Neural cell (in vitro differentiated cells): Measurements from ENCODE around the gene ALOXE3. TPM values are rescaled to one million over a fixed set of nuclear protein-coding genes. Genes with fewer than 3 reads are reported as not detected.

Experiments used
- H2AFZ ChIP-seq: fragments of 200-600, 300-800 bp; sonication (generic), shearing (Covaris generic); 2 replicates; pipeline ENCODE4 v1.6.0; 2014; ENCODE audit warnings: low read depth, mild to moderate bottlenecking, antibody characterized with exemption, low read length, moderate library complexity
- H3F3A ChIP-seq: fragments of 200-600 bp; shearing (Covaris generic); 2 replicates; pipeline ENCODE4 v1.6.1; 2016; ENCODE audit warnings: mild to moderate bottlenecking, moderate library complexity, mixed read lengths, antibody characterized with exemption, low read length; ENCODE audit not compliant: insufficient read depth, poor library complexity, severe bottlenecking
- H3K27ac ChIP-seq: fragments of 200-600, 300-800 bp; sonication (generic), shearing (Covaris generic); 2 replicates; pipeline ENCODE4 v1.5.1; 2014; ENCODE audit warnings: mild to moderate bottlenecking, low read length, moderate library complexity
- H3K27me3 ChIP-seq: fragments of 300-800, 200-600 bp; sonication (generic), shearing (Covaris generic); 2 replicates; pipeline ENCODE4 v1.6.0; 2014; ENCODE audit warnings: mild to moderate bottlenecking, low read depth, low read length, moderate library complexity; ENCODE audit not compliant: insufficient read depth
- H3K36me3 ChIP-seq: fragments of 300-800, 200-600 bp; sonication (generic), shearing (Covaris generic); 2 replicates; pipeline ENCODE4 v1.5.1; 2014; ENCODE audit warnings: mild to moderate bottlenecking, antibody characterized with exemption, low read length, moderate library complexity; ENCODE audit not compliant: insufficient read depth
- H3K4me2 ChIP-seq: fragments of 300-800, 200-600 bp; sonication (generic), shearing (Covaris generic); 2 replicates; pipeline ENCODE4 v1.6.0; 2014; ENCODE audit warnings: mild to moderate bottlenecking, low read length
- H3K4me3 ChIP-seq: fragments of 300-800, 200-600 bp; sonication (generic), shearing (Covaris generic); 2 replicates; pipeline ENCODE4 v1.5.1; 2014; ENCODE audit warnings: mild to moderate bottlenecking, low read length, moderate library complexity
- H3K79me2 ChIP-seq: fragments of 200-600 bp; shearing (Covaris generic); replicated peaks from 2 replicates; pipeline ENCODE4 v1.6.0; 2014; ENCODE audit warnings: mild to moderate bottlenecking, low read length, moderate library complexity; ENCODE audit not compliant: insufficient read depth
- H3K9ac ChIP-seq: fragments of 300-800, 200-600 bp; sonication (generic), shearing (Covaris generic); 2 replicates; pipeline ENCODE4 v1.6.1; 2016; ENCODE audit warnings: mild to moderate bottlenecking, low read length, mixed read lengths
- H3K9me2 ChIP-seq: fragments of 200-600 bp; shearing (Covaris generic); 2 replicates; pipeline ENCODE4 v1.6.1; 2016; ENCODE audit warnings: mild to moderate bottlenecking, low read length, mixed read lengths; ENCODE audit not compliant: insufficient read depth
- H3K9me3 ChIP-seq: fragments of 200-600, 300-800 bp; sonication (generic), shearing (Covaris generic); 2 replicates; pipeline ENCODE4 v1.6.1; 2016; ENCODE audit warnings: mild to moderate bottlenecking, mixed run types, low read length, moderate library complexity, mixed read lengths
- H4K20me1 ChIP-seq: fragments of 200-600 bp; shearing (Covaris generic); 2 replicates; pipeline ENCODE4 v1.6.1; 2016; ENCODE audit warnings: mild to moderate bottlenecking, mixed run types; ENCODE audit not compliant: insufficient read depth
- EP300 ChIP-seq: fragments of 450-650 bp; conservative IDR thresholded peaks from 2 replicates; pipeline ENCODE4 v1.6.1; 2014; ENCODE audit warnings: antibody characterized with exemption, mild to moderate bottlenecking, moderate library complexity; ENCODE audit not compliant: poor library complexity, severe bottlenecking
- EZH2 ChIP-seq: fragments of 200-600, 300-800 bp; shearing (Covaris generic), sonication (generic); IDR thresholded peaks from 2 replicates; pipeline ENCODE4 v1.6.1; 2014; ENCODE audit warnings: antibody characterized with exemption, low read length, borderline replicate concordance, mild to moderate bottlenecking; ENCODE audit not compliant: insufficient read depth, poor library complexity, severe bottlenecking
- MXI1 ChIP-seq: fragments of 450-650 bp; conservative IDR thresholded peaks from 2 replicates; pipeline ENCODE4 v1.6.1; 2014; ENCODE audit warnings: antibody characterized with exemption, mild to moderate bottlenecking; ENCODE audit not compliant: poor library complexity, severe bottlenecking
- POLR2AphosphoS5 ChIP-seq: IDR thresholded peaks from 2 replicates; pipeline ENCODE4 v1.6.1; 2012
- RAD21 ChIP-seq: fragments of 450-650 bp; conservative IDR thresholded peaks from 2 replicates; pipeline ENCODE4 v1.6.1; 2014; ENCODE audit warnings: antibody characterized with exemption, mild to moderate bottlenecking, moderate library complexity
- REST ChIP-seq: IDR thresholded peaks from 2 replicates; pipeline ENCODE4 v1.6.1; 2012; ENCODE audit warnings: borderline replicate concordance
- SMC3 ChIP-seq: fragments of 450-650 bp; conservative IDR thresholded peaks from 2 replicates; pipeline ENCODE4 v1.6.1; 2014; ENCODE audit warnings: antibody characterized with exemption, mild to moderate bottlenecking, moderate library complexity; ENCODE audit not compliant: poor library complexity
- TAF1 ChIP-seq: IDR thresholded peaks from 2 replicates; pipeline ENCODE4 v1.6.1; 2012; ENCODE audit warnings: low read depth
- polyA plus RNA-seq: library from polyadenylated mRNA; depleted of rRNA; stranded (reverse); fragments of >200 nt; gene quantifications from 2 replicates; pipeline ENCODE4 v1.2.3, GENCODE V29; 2014
- TF ChIP-seq, protein P1 (sequence below): fragments of 450-650 bp; IDR thresholded peaks from 2 replicates; pipeline ENCODE4 v1.5.1; 2014; ENCODE audit warnings: antibody characterized with exemption, mild to moderate bottlenecking, moderate library complexity; ENCODE audit not compliant: poor library complexity, severe bottlenecking

The ALOXE3 gene
- polyA plus RNA-seq, 1 donor from 2014 or later, result 0.77 TPM

- Histone ChIP-seq H4K20me1 (no peaks in the 10 kb centered on the region), H3K4me2 (peak overlapping the region; percentile 77), H3K36me3 (no peaks in the 10 kb centered on the region), H3K9me2 (no peaks in the 10 kb centered on the region), H3K27me3 (peaks cover 49% of the 10 kb centered on the region), H3K9ac (peak overlapping the region; percentile 80), H3K4me3 (peak overlapping the region; percentile 88), H3K9me3 (no peaks in the 10 kb centered on the region), H3F3A (peaks cover 1% of the 10 kb centered on the region), H2AFZ (peak overlapping the region; percentile 69), H3K79me2 (no peaks in the 10 kb centered on the region), H3K27ac (peak overlapping the region; percentile 70)
- no peak for TF ChIP-seq RAD21
- no peak for TF ChIP-seq EZH2
- TF ChIP-seq TAF1, result no peak
- TF ChIP-seq EP300, result no peak
- no peak for TF ChIP-seq SMC3
- no peak for TF ChIP-seq POLR2AphosphoS5
- TF ChIP-seq REST, result no peak
- no peak for TF ChIP-seq MXI1
- TF ChIP-seq, protein P1, sequence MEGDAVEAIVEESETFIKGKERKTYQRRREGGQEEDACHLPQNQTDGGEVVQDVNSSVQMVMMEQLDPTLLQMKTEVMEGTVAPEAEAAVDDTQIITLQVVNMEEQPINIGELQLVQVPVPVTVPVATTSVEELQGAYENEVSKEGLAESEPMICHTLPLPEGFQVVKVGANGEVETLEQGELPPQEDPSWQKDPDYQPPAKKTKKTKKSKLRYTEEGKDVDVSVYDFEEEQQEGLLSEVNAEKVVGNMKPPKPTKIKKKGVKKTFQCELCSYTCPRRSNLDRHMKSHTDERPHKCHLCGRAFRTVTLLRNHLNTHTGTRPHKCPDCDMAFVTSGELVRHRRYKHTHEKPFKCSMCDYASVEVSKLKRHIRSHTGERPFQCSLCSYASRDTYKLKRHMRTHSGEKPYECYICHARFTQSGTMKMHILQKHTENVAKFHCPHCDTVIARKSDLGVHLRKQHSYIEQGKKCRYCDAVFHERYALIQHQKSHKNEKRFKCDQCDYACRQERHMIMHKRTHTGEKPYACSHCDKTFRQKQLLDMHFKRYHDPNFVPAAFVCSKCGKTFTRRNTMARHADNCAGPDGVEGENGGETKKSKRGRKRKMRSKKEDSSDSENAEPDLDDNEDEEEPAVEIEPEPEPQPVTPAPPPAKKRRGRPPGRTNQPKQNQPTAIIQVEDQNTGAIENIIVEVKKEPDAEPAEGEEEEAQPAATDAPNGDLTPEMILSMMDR, result no peak
These were observed 7.7 kb upstream of the ALOXE3 start for GRCh38 chr17:8125947-8126490.

DNA sequence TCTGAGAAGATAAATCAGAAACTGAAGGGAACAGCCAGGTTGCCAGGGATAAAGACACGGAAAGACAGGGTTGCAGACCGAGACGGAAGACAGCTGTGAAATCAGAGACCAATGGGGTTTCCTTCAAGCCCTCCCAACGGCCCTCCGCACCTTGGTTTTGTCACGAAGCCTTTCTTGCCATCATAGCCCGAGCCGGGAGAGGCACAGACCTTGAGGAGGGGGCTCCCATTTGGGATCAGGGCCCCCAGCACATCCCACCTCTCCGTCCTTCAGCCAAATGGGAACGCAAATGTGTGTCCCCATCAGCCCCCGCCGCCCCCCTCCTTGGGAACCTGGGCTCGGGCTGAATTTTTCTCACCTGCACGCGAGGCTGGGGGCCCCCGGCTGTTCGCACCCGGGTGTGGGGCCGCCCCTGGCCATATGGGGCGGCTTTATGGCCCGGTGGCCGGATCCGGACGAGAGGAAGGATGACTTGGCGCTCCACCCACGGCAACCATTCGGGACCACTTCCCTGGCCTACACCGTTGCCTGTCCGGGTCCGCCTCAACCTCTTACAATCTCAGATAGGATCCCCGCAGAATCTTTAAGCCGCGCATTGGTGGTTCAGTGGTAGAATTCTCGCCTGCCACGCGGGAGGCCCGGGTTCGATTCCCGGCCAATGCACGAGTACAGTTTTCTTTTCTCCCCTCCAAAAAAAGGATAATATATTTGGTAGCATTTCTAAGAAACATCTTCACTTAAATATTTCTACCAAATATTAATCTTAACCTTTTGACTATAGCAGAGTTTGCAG, 7.0 kb upstream of the ALOXE3 start:
- Histone ChIP-seq H3K9ac (peak overlapping the region; percentile 80), H3K36me3 (no peaks in the 10 kb centered on the region), H3K4me2 (peak overlapping the region; percentile 77), H3K9me3 (no peaks in the 10 kb centered on the region), H3F3A (peaks cover 8% of the 10 kb centered on the region), H3K27ac (peak overlapping the region; percentile 70), H2AFZ (peak overlapping the region; percentile 69), H3K9me2 (no peaks in the 10 kb centered on the region), H3K4me3 (peak overlapping the region; percentile 88), H3K79me2 (no peaks in the 10 kb centered on the region), H3K27me3 (peaks cover 50% of the 10 kb centered on the region), H4K20me1 (no peaks in the 10 kb centered on the region)
- TF ChIP-seq EZH2, result no peak
- peak; percentile 2 for TF ChIP-seq REST
- TF ChIP-seq MXI1, result no peak
- no peak for TF ChIP-seq RAD21
- TF ChIP-seq, protein P1, result no peak
- TF ChIP-seq SMC3, result no peak
- peak; percentile 29 for TF ChIP-seq EP300
- TF ChIP-seq TAF1, result no peak
- peak; percentile 65 for TF ChIP-seq POLR2AphosphoS5
